VCaP (cell line): ENCODE results near the gene RAPGEF2.
"Not testable (repeated sequence)": the region's sequence is repeated elsewhere in the genome, so short reads cannot be mapped to it uniquely, and the experiment has no call there.

Source experiments
- H3K27ac ChIP-seq: fragments of 450-650 bp; 2 replicates; pipeline ENCODE4 v1.5.1; 2017
- TF ChIP-seq, protein P1 (sequence below): fragments of 450-650 bp; conservative IDR thresholded peaks from 2 replicates; pipeline ENCODE4 v1.5.1; 2017; ENCODE audit warnings: mild to moderate bottlenecking, moderate library complexity

The RAPGEF2 gene

DNA sequence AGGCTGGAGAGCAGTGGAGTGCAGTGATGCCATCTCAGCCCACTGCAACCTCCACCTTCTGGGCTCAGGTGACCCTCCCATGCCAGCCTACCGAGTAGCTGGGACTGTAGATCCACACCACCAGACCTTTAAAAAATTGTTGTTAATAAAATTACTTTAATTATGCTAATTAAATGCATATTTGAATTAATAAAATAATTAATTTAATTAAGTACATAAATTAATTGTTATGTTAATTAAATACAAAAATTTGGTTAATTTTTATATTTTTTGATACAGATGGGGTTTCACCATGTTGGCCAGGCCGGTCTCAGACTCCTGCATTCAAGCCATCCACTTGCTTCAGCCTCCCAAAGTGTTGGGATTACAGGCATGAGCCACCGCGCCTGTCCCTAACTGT, 12.6 kb upstream of the RAPGEF2 start:
- H3K27ac ChIP-seq: no peak overlapping the region
- TF ChIP-seq, protein P1, sequence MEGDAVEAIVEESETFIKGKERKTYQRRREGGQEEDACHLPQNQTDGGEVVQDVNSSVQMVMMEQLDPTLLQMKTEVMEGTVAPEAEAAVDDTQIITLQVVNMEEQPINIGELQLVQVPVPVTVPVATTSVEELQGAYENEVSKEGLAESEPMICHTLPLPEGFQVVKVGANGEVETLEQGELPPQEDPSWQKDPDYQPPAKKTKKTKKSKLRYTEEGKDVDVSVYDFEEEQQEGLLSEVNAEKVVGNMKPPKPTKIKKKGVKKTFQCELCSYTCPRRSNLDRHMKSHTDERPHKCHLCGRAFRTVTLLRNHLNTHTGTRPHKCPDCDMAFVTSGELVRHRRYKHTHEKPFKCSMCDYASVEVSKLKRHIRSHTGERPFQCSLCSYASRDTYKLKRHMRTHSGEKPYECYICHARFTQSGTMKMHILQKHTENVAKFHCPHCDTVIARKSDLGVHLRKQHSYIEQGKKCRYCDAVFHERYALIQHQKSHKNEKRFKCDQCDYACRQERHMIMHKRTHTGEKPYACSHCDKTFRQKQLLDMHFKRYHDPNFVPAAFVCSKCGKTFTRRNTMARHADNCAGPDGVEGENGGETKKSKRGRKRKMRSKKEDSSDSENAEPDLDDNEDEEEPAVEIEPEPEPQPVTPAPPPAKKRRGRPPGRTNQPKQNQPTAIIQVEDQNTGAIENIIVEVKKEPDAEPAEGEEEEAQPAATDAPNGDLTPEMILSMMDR: no peak

DNA sequence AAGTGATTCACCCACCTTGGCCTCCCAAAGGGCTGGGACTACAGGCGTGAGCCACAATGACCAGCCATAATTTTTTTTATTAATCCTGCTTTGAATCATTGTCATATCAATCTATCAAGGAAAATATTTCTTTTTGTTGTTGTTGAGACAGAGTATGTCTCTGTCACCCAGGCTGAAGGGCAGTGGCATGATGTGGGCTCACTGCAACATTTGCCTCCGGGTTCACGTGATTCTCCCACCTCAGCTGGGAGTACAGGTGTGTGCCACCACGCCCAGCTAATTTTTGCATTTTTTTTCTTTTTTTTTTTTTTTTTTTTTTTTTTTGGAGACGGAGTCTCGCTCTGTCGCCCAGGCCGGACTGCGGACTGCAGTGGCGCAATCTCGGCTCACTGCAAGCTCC, 8.7 kb upstream of the RAPGEF2 start:
- not testable (repeated sequence) for H3K27ac ChIP-seq

DNA sequence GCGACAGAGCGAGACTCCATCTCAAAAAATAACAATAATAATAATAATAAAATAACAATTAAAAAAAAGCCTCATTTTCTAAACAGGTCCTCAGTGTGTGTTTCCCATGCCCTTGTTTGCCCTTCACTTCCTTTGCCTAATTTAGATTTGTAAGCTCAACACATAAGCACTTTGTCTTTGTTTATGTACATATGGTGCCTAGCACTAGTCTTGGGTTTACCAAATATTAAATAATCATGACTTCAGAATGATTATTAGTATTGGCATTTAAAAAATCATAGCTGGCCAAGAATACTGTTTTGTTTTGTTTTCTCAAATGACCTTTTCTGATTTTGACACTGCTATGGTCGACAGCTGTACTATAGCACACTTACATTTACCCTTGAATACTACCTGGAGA, 6.4 kb upstream of the RAPGEF2 start:
- TF ChIP-seq, protein P1: no peak
- no peak overlapping the region for H3K27ac ChIP-seq

DNA sequence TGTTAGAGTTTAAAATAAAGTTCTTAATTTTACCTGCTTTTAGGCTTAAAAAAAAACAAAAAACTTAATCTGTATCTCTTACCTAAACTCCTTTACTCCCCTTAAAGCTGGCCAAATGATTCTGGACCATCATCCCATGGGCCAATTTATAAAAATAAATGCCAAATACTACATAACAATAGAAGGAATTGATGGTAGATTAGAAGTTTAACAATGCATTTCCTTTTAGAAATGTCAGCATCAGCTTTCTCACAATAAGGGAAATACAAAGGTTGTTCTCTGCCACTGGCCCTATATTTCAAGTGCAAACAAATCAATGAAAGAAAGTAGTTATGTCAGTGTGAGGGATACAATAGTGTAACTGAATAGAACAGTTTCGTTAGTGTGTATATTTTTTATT, 5.7 kb upstream of the RAPGEF2 start:
- peak overlapping the region; percentile 63; the same call in 1 of the 2 replicates for H3K27ac ChIP-seq
- TF ChIP-seq, protein P1: no peak

DNA sequence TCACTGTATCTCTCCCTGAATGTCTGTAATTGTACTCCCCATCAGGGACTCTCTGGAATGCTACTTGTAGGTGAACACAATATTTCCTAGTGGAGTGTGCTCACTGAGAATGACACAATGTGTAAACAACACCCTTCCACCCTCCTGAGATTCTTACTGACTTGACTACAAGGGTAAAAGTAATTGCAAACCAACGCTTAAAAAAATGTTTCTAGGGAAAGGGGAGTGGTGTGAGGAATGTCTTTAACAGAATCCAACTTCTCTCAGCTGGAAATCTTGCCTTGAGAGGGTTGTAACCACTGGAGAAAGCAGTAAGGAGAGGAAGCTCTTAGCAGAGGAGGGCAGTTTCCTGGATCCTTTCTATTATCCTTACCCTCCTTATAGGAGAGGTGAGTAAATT, 5.1 kb upstream of the RAPGEF2 start:
- peak overlapping the region; percentile 63 for H3K27ac ChIP-seq
- TF ChIP-seq, protein P1: no peak

DNA sequence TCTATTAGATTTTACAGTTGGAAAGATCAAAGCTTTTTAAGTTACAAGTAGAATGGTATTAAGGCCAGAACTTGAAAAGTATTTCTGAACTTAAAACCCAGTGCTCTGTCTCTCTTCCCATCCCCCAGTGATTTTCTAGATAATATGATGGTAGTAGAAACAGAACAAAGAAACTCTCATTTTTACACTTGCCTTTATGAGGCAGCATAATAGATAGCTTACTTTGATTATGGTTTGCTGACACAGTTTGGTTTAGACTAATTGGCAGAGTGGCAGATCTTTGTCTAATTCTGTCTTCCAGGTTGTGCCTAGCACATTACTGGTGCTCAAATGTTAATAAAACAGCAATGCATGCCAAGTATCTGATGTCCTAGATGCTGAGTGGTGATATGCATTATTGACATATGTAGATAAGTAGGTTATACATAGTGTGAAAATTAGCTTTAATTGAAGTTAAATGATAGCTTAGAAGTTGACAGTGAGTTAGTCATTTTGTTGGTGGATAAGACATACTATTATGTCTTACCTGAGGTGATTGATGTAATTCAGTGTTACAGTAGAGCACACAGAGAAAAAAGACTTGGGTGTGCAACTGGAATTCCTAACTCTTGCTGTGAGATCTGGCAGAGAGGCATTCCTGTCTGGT, 4.3 kb upstream of the RAPGEF2 start:
- TF ChIP-seq, protein P1: no peak
- peak overlapping the region; percentile 63 for H3K27ac ChIP-seq

DNA sequence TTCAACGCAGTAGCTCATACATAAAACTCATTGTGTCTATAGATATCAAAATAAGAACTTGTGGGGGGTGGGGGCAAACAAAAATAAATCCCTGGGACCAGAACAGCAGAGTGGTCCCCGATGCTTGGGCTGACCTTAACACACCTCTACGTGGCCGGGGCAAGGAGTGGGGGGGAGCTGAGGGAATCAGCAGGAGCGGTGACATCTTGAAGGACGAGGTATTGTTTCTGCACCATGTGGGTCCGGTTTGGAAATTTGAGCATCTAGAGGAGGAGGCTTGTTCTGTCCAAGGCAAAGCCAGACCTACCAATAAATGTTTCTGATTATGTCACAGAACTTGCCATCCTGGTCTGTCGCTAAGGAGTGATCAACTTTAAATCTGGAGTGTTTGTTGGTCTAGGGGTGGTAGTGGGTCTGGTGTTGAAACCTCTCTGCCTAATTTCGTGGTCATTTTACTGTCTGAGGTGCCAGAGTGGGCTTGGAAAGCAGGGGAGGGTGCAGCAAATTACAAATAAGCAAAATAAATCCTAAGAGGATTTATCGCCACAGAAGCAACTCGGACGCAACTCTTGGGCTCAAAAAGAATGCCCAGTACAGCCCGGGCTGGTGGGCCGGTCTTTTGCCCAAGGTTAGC, 774 bp upstream of the RAPGEF2 start:
- H3K27ac ChIP-seq: peak overlapping the region; percentile 88
- TF ChIP-seq, protein P1: no peak

DNA sequence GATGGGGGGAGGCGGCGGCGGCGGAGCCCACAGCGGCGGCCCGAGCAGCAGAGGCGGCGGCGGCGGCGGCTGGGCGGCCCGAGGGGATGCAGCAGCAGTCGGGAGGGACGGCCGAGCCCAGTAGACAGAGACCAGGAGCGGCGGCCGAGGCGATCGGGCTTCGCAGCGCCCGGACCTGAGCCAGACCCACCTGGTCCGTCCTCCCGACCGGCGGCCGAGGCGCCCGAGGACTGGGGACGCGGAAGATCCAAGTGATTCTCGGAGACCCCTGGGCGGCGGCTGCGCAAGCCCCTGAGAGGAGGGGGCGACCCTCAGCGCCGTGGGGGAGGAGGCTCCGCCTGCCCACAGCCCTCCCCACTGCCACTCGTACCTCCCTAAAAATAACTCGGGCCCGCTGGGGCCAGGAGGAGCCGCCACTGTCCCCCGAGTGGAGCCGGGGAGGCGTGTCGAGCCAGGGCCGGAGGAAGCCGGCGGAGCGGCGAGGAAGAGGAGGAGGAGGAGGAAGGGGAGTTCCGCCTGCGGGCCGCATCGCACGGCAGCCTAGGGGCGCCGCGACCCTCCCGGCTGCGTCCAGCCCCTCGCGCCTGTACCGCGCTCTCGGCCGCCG, 608 bp downstream of the RAPGEF2 start:
- TF ChIP-seq, protein P1: no peak
- peak overlapping the region; percentile 88 for H3K27ac ChIP-seq
